Measurements from ENCODE around the gene PPL.

Gene PPL

GRCh38 chr16:4957420-4957719 lies 20.4 kb upstream of the PPL start:
- no peaks in the 10 kb centered on the region for H3K36me3 ChIP-seq (ENCODE audit: control insufficient read depth in 2 of 2, insufficient read depth in 1 of 2, low read length in 2 of 2)
- POLR2A ChIA-PET: interaction anchor here (0.8 to 1.7 kb wide), 4 partner anchors 14 to 1410 kb away, joined by 3 to 7 read pairs (median 5); partner anchors contain the start of genes CDIP1, GLYR1 and UBN1
- H3K27ac ChIP-seq (ENCODE audit: extremely low read depth, low read depth, low read length): no peak overlapping the region; the same call in 1 of the 2 replicates

GRCh38 chr16:4954714-4955113 lies 17.8 kb upstream of the PPL start:
- Histone ChIP-seq H3K27ac (ENCODE audit: extremely low read depth, low read depth, low read length) (no peak overlapping the region), H3K4me1 (ENCODE audit: control insufficient read depth, insufficient read depth, low read length) (peaks cover 6% of the 10 kb centered on the region; the same call in 1 of the 2 replicates), H3K4me3 (ENCODE audit: low read depth, low read length) (no peak overlapping the region), H3K9me3 (ENCODE audit: control insufficient read depth, insufficient read depth, low read depth, low read length) (no peaks in the 10 kb centered on the region), H3K36me3 (ENCODE audit: control insufficient read depth in 2 of 2, insufficient read depth in 1 of 2, low read length in 2 of 2) (no peaks in the 10 kb centered on the region)
- no peak for TF ChIP-seq PATZ1 (tag by site-specific recombination; IDR thresholded peaks at IDR 0.05)
- TF ChIP-seq ZNF549 (tag by site-specific recombination; IDR thresholded peaks at IDR 0.05): no peak
- TF ChIP-seq ZNF302 (tag by site-specific recombination; IDR thresholded peaks at IDR 0.05; ENCODE audit: low read depth): no peak
- TF ChIP-seq ZNF701 (tag by site-specific recombination; IDR thresholded peaks at IDR 0.05): no peak
- no peak for TF ChIP-seq ZNF169 (tag by site-specific recombination; IDR thresholded peaks at IDR 0.05)
- no peak for TF ChIP-seq ZNF148 (tag by site-specific recombination; IDR thresholded peaks at IDR 0.05; ENCODE audit: borderline replicate concordance)
- no peak for TF ChIP-seq ZSCAN16 (tag by site-specific recombination; IDR thresholded peaks at IDR 0.05)
- no peak for TF ChIP-seq ZNF488 (tag by site-specific recombination; IDR thresholded peaks at IDR 0.05)
- TF ChIP-seq ZNF18 (tag by site-specific recombination; IDR thresholded peaks at IDR 0.05): no peak
- TF ChIP-seq ZNF596 (tag by site-specific recombination; IDR thresholded peaks at IDR 0.05): no peak
- TF ChIP-seq KLF9 (tag by site-specific recombination; IDR thresholded peaks at IDR 0.05; ENCODE audit: low read depth): no peak
- no peak for TF ChIP-seq ZNF214 (tag by site-specific recombination; IDR thresholded peaks at IDR 0.05; ENCODE audit: borderline replicate concordance)
- TF ChIP-seq GLIS1 (tag by site-specific recombination; IDR thresholded peaks at IDR 0.05): no peak
- TF ChIP-seq ZNF248 (tag by site-specific recombination; IDR thresholded peaks at IDR 0.05): no peak
- no peak for TF ChIP-seq FEZF1 (tag by site-specific recombination; IDR thresholded peaks at IDR 0.05)
- no peak for TF ChIP-seq RBAK (tag by site-specific recombination; IDR thresholded peaks at IDR 0.05)
- no peak for TF ChIP-seq ZNF2 (tag by site-specific recombination; IDR thresholded peaks at IDR 0.05)
- TF ChIP-seq ZNF670 (tag by site-specific recombination; IDR thresholded peaks at IDR 0.05; ENCODE audit: low read depth): no peak
- POLR2A ChIA-PET: no interaction called here
- CTCF ChIA-PET: interaction anchor here (0.6 to 1.5 kb wide), 5 partner anchors 14 to 233 kb away, joined by 3 to 4 read pairs (median 3); no protein-coding TSS in a partner anchor

More at GRCh38 chr16:4957420-4957719, 20.4 kb upstream of the PPL start:
- CTCF ChIA-PET: interaction anchor here (0.6 to 2.3 kb wide), 11 partner anchors 14 to 473 kb away, joined by 3 to 11 read pairs (median 3); partner anchors contain the start of gene NAGPA
- Histone ChIP-seq H3K4me1 (ENCODE audit: control insufficient read depth, insufficient read depth, low read length) (peaks cover 6% of the 10 kb centered on the region; the same call in 1 of the 2 replicates), H3K4me3 (ENCODE audit: low read depth, low read length) (peak overlapping the region; percentile 28), H3K9me3 (ENCODE audit: control insufficient read depth, insufficient read depth, low read depth, low read length) (no peaks in the 10 kb centered on the region)
- no peak for TF ChIP-seq GLIS1 (tag by site-specific recombination; IDR thresholded peaks at IDR 0.05)
- peak; percentile 25 for TF ChIP-seq ZNF335 (tag by site-specific recombination; conservative IDR thresholded peaks at IDR 0.05)

Data from HEK293 (cell line).